Hematopoietic multipotent progenitor cell treated with erythropoietin and hydrocortisone succinate and interleukin-3 and kit ligand, for 17 days (in vitro differentiated cells): Measurements from ENCODE around the gene THADA.

Experiments
- DNase-seq: peaks from one replicate; pipeline ENCODE4 v3.0.0-alpha.2; 2015; ENCODE audit warnings: low spot score

Gene THADA

GRCh38 chr2:43346602-43347567, 249.0 kb downstream of the THADA start:
- DNase-seq, result no peak

GRCh38 chr2:43345872-43346271, 250.0 kb downstream of the THADA start:
- no peak for DNase-seq

GRCh38 chr2:43345391-43345813, 250.4 kb downstream of the THADA start:
- no peak for DNase-seq

GRCh38 chr2:43344868-43345373, 250.9 kb downstream of the THADA start:
- no peak for DNase-seq

- DNase-seq, result no peak
Measured at GRCh38 chr2:43343573-43344304, 252.1 kb downstream of the THADA start.

GRCh38 chr2:43341959-43342757, 253.7 kb downstream of the THADA start:
- DNase-seq, result no peak

GRCh38 chr2:43340945-43341356, 254.9 kb downstream of the THADA start:
- no peak for DNase-seq

- no peak for DNase-seq
Measured at GRCh38 chr2:43340066-43340465, 255.8 kb downstream of the THADA start.

GRCh38 chr2:43333656-43334144, 262.1 kb downstream of the THADA start:
- no peak for DNase-seq

- no peak for DNase-seq
Measured at GRCh38 chr2:43333101-43333655, 262.7 kb downstream of the THADA start.

- DNase-seq, result no peak
Measured at GRCh38 chr2:43332653-43333052, 263.2 kb downstream of the THADA start.

- no peak for DNase-seq
Measured at GRCh38 chr2:43331422-43331821, 264.4 kb downstream of the THADA start.

GRCh38 chr2:43329637-43330036, 266.2 kb downstream of the THADA start:
- no peak for DNase-seq

GRCh38 chr2:43328832-43329231, 267.0 kb downstream of the THADA start:
- DNase-seq, result no peak

GRCh38 chr2:43328133-43328532, 267.7 kb downstream of the THADA start:
- no peak for DNase-seq

- no peak for DNase-seq
Measured at GRCh38 chr2:43327119-43327518, 268.7 kb downstream of the THADA start.

GRCh38 chr2:43326101-43326825, 269.6 kb downstream of the THADA start:
- DNase-seq, result no peak

- DNase-seq, result no peak
Measured at GRCh38 chr2:43325107-43325811, 270.6 kb downstream of the THADA start.

GRCh38 chr2:43324259-43325106, 271.4 kb downstream of the THADA start:
- DNase-seq, result no peak
